ENCODE data around the gene JHY. TPM values are rescaled to one million over a fixed set of nuclear protein-coding genes. Genes with fewer than 3 reads are reported as not detected.

The JHY gene
- total RNA-seq, 1 donor from 2014 or later = 1.6 TPM

DNA sequence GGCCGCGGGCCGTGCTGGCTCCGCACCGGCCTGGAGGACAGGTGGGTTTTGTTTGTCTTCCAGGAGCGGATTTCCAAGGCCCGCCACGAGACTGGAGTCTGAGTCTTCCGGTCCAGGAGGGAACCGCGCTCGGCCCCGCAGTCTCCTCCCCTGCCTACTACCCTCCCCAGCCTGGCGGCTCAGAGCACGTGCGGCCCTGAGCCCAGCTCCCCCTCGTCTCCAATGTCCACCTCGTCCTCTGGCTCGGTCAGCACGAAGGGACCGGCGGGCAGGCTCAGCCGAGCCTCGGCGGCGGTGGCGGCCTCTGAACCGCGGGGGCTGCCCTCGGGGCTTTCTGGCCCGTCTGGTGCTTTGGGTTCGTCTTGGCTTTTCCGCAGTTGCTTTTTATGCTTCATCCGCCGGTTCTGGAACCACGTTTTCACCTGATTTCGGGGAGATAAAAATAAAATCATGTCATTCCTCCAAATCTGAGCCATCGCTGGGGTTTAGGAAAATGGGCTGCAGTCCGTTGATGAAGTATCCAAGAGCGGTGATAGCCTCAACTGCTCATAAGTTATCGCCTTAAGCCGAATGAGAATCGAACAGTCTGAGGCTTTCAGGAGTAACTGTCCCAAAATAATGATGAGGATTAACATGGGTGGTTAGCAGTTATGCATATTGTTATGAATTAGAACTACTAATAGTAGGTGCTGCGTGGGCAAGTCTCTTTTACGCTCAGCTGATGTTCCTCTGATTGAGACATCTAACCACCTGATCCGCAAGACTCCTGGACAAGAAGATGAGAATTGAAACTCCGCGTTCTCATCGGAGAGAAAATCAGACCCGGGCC lies 95.1 kb downstream of the JHY start:
- Histone ChIP-seq H3K4me3 (ENCODE audit: low read length in 3 of 3) (peak overlapping the region in 2 of 3 donors; percentile 19 to 22), H3K9ac (ENCODE audit: low read depth in 1 of 3, low read length in 3 of 3) (no peak overlapping the region), H3K4me1 (ENCODE audit: control insufficient read depth in 3 of 3, insufficient read depth in 3 of 3, low read length in 3 of 3) (peaks cover 5 to 13% (median 6%) of the 10 kb centered on the region in 3 donors), H3K36me3 (ENCODE audit: control insufficient read depth in 3 of 3, insufficient read depth in 3 of 3, low read length in 3 of 3) (no peaks in the 10 kb centered on the region), H3K27me3 (ENCODE audit: control insufficient read depth in 3 of 3, insufficient read depth in 3 of 3, low read length in 3 of 3) (peaks cover 76 to 85% (median 83%) of the 10 kb centered on the region in 3 donors), H3K9me3 (ENCODE audit: control insufficient read depth in 3 of 3, low read length in 3 of 3) (no peaks in the 10 kb centered on the region), H3K27ac (ENCODE audit: low read depth, low read length) (no peak overlapping the region)

DNA sequence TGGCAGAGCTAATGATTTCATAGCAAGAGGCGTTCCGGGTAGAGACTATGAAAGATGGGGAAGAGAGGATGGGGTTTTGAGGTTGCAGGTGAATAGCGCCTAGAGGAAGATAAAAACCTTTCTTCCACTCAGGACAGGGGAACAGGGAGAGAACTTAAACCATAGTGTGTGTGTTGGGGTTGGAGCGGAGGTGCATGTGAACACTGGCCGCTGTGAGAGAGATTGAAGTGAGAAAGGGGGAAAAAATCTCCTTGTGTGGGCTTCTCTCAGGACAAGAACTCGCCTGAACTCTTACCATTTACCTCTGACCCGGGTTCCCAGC lies 95.7 kb downstream of the JHY start:
- H3K9me3 ChIP-seq (ENCODE audit: control insufficient read depth in 3 of 3, low read length in 3 of 3) = no peaks in the 10 kb centered on the region
- H3K4me1 ChIP-seq (ENCODE audit: control insufficient read depth in 3 of 3, insufficient read depth in 3 of 3, low read length in 3 of 3) = peaks cover 5 to 13% (median 6%) of the 10 kb centered on the region in 3 donors
- H3K36me3 ChIP-seq (ENCODE audit: control insufficient read depth in 3 of 3, insufficient read depth in 3 of 3, low read length in 3 of 3) = no peaks in the 10 kb centered on the region
- H3K27ac ChIP-seq (ENCODE audit: low read depth, low read length) = no peak overlapping the region
- H3K9ac ChIP-seq (ENCODE audit: low read depth in 1 of 3, low read length in 3 of 3) = no peak overlapping the region
- H3K27me3 ChIP-seq (ENCODE audit: control insufficient read depth in 3 of 3, insufficient read depth in 3 of 3, low read length in 3 of 3) = peaks cover 78 to 90% (median 85%) of the 10 kb centered on the region in 3 donors
- H3K4me3 ChIP-seq (ENCODE audit: low read length in 3 of 3) = no peak overlapping the region

DNA sequence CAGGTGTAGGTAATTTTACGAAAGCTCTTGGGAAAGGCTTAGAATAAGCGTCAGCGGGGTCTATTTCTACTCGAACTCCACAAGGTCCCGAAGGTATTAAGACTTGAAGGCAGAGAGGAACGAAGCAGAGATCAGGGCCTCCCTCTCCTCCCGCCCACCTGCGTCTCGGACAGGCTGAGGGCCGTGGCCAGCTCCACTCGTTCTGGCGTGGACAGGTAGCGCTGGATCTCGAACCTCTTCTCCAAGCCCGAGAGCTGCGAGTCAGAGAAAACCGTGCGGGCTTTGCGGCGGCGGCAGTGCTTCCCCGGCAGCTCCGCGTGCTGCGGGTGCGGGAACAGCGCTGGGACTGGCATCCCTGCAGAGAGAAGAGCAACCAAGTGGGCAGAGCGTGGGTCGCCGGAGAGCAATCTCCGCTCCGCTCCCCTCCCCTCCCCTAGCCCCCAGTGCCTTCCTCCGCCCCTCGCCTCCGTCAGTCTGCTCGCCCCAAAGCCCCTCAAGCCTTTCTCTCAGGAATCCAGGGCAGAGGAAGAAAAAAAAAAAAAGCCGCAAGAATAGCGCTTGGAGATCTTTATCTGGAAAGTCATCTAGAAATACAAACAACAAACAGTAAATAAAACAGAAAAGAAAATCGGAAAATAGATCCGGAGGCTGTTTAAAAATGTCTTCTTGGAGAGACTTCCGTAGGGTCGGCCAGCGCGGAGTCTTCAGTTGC lies 96.7 kb downstream of the JHY start:
- no peak overlapping the region for H3K27ac ChIP-seq (ENCODE audit: low read depth, low read length)
- H3K4me3 ChIP-seq (ENCODE audit: low read length in 3 of 3) = no peak overlapping the region
- H3K4me1 ChIP-seq (ENCODE audit: control insufficient read depth in 3 of 3, insufficient read depth in 3 of 3, low read length in 3 of 3) = peaks cover 11 to 13% (median 12%) of the 10 kb centered on the region in 3 donors
- H3K9ac ChIP-seq (ENCODE audit: low read depth in 1 of 3, low read length in 3 of 3) = no peak overlapping the region
- no peaks in the 10 kb centered on the region for H3K9me3 ChIP-seq (ENCODE audit: control insufficient read depth in 3 of 3, low read length in 3 of 3)
- H3K27me3 ChIP-seq (ENCODE audit: control insufficient read depth in 3 of 3, insufficient read depth in 3 of 3, low read length in 3 of 3) = peaks cover 85 to 92% (median 86%) of the 10 kb centered on the region in 3 donors
- H3K36me3 ChIP-seq (ENCODE audit: control insufficient read depth in 3 of 3, insufficient read depth in 3 of 3, low read length in 3 of 3) = no peaks in the 10 kb centered on the region

DNA sequence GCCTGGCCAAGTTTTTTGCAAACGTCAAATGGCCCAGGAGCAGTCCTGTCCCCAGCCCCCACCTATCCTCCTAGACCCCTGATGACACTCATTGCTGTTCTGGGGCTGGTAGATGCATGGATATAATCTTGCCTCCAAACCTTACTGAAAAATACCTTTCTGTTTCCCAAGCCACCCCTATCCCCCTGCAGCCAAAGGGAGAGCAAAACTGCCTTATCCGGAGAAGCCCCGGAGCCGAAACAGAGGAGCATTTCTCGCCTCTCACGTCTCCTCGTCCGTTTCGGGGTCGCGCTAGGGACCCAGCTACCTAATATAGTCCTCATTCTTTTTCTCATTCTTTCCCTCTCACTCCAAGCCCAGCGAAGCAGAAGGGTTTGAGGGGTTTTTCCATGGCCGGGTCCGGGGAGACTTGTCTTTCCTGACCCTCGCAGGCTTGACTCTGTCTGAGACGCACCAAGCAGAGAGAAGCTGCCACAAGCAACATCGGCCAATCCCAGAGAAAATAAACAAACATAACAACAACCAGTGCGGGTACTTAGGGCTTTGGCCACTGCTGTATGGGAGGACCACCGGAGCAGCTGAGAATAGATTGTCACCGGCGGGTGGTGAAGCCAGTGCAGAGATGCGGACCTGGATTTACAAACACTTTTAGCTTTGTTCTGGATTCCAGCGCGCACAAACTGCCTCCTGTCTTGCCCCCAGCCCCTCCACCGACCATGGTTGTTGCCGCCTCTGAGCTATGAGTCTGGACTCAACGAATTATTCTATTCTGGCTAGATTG lies 97.4 kb downstream of the JHY start:
- Histone ChIP-seq H3K36me3 (ENCODE audit: control insufficient read depth in 3 of 3, insufficient read depth in 3 of 3, low read length in 3 of 3) (no peaks in the 10 kb centered on the region), H3K9me3 (ENCODE audit: control insufficient read depth in 3 of 3, low read length in 3 of 3) (no peaks in the 10 kb centered on the region), H3K4me1 (ENCODE audit: control insufficient read depth in 3 of 3, insufficient read depth in 3 of 3, low read length in 3 of 3) (peaks cover 11 to 16% (median 12%) of the 10 kb centered on the region in 3 donors), H3K27ac (ENCODE audit: low read depth, low read length) (no peak overlapping the region), H3K27me3 (ENCODE audit: control insufficient read depth in 3 of 3, insufficient read depth in 3 of 3, low read length in 3 of 3) (peaks cover 85 to 93% (median 88%) of the 10 kb centered on the region in 3 donors), H3K9ac (ENCODE audit: low read depth in 1 of 3, low read length in 3 of 3) (no peak overlapping the region), H3K4me3 (ENCODE audit: low read length in 3 of 3) (no peak overlapping the region)

DNA sequence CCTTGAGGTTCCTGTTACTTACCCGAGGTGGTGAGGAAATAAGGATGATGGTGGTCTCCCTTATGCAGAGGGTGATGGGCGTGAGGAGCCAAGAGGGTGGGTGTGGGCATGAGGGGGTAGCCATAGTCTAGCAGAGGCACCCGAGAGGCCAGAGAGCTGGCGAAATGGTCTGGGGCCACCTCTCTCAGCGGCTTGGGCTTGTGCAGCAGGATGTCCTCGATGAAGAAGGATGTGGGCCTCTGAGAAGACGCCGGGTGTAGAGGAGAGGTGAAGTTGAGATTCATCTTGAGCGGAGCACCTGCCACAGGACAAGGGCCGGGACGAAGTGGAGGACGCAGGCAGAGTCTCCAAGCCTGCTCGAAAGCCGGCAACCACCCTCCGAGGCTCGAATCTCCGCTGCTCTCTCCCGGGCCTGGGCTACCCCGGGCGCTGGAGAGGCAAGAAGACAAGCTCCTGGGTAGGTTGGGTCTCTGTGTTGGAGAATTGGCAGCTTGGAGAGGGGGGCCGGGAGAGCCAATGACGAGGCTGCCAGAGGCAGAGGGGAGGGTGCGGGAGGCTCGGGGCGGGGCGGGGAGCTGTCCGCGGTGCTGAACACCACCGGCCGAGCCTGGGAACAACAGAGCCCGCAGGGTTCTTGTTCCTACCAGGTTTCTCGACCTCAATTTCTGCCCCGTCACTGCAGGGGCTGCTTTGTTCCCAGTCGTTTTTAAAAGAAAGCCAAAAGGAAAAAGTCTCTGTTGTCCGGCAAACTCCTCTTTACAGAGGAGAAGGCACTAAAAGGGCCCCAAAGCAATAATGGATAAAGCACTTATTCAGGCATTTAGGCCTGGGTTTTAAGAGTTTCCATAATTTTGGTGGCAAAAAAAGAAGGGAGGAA lies 99.1 kb downstream of the JHY start, which contains the start of gene BSX:
TSS of gene BSX (minus strand) at position 447 of the 877 bp plus-strand sequence. CDS start at position 284, 163 bp downstream.
- Histone ChIP-seq H3K27me3 (ENCODE audit: control insufficient read depth in 3 of 3, insufficient read depth in 3 of 3, low read length in 3 of 3) (peaks cover 85 to 89% (median 85%) of the 10 kb centered on the region in 3 donors), H3K9me3 (ENCODE audit: control insufficient read depth in 3 of 3, low read length in 3 of 3) (no peaks in the 10 kb centered on the region), H3K4me3 (ENCODE audit: low read length in 3 of 3) (no peak within 1 kb of the TSS), H3K4me1 (ENCODE audit: control insufficient read depth in 3 of 3, insufficient read depth in 3 of 3, low read length in 3 of 3) (peaks cover 11 to 15% (median 12%) of the 10 kb centered on the region in 3 donors), H3K27ac (ENCODE audit: low read depth, low read length) (no peak within 1 kb of the TSS), H3K36me3 (ENCODE audit: control insufficient read depth in 3 of 3, insufficient read depth in 3 of 3, low read length in 3 of 3) (no peaks in the 10 kb centered on the region), H3K9ac (ENCODE audit: low read depth in 1 of 3, low read length in 3 of 3) (no peak within 1 kb of the TSS)

DNA sequence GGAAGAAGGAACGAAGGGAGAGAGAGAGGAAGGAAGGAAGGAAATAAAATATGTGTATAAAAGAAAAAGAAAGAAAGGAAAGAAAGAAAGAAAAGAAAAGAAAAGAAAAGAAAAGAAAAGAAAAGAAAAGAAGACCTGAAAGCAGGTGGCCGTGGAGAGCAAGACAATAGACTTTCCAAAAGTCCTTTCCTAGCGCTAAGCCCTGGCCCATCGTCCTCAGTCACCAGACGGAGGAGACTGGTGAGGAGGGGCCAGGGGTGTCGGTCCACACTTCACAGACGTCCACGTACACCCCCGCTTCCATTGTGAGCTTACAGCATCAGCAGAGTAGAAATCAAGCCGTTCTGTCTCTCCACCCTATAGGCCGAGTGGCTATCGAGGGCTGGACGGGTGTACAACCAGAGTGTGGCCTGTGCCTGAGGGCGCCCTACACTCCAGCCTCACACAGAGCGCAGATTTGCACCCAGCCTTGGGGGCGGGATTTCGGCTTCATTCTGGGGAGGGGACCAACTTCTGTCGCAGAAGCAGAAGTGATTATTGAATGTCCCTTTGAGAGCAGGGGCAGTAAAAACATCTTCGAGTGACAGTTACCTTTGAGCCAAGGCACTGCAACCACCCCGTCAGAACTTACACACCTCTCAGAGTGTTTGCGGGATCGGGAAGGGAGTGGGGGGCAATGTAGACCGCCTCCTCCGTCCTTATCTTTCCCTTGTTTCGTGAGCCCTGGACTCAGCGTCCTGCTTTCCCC lies 101.1 kb downstream of the JHY start:
- Histone ChIP-seq H3K27me3 (ENCODE audit: control insufficient read depth in 3 of 3, insufficient read depth in 3 of 3, low read length in 3 of 3) (peaks cover 67 to 74% (median 74%) of the 10 kb centered on the region in 3 donors), H3K9me3 (ENCODE audit: control insufficient read depth in 3 of 3, low read length in 3 of 3) (no peaks in the 10 kb centered on the region), H3K9ac (ENCODE audit: low read depth in 1 of 3, low read length in 3 of 3) (no peak overlapping the region), H3K36me3 (ENCODE audit: control insufficient read depth in 3 of 3, insufficient read depth in 3 of 3, low read length in 3 of 3) (no peaks in the 10 kb centered on the region), H3K27ac (ENCODE audit: low read depth, low read length) (no peak overlapping the region), H3K4me3 (ENCODE audit: low read length in 3 of 3) (peak overlapping the region; percentile 57 to 65 (median 61)), H3K4me1 (ENCODE audit: control insufficient read depth in 3 of 3, insufficient read depth in 3 of 3, low read length in 3 of 3) (peaks cover 3 to 7% (median 5%) of the 10 kb centered on the region in 3 donors)

DNA sequence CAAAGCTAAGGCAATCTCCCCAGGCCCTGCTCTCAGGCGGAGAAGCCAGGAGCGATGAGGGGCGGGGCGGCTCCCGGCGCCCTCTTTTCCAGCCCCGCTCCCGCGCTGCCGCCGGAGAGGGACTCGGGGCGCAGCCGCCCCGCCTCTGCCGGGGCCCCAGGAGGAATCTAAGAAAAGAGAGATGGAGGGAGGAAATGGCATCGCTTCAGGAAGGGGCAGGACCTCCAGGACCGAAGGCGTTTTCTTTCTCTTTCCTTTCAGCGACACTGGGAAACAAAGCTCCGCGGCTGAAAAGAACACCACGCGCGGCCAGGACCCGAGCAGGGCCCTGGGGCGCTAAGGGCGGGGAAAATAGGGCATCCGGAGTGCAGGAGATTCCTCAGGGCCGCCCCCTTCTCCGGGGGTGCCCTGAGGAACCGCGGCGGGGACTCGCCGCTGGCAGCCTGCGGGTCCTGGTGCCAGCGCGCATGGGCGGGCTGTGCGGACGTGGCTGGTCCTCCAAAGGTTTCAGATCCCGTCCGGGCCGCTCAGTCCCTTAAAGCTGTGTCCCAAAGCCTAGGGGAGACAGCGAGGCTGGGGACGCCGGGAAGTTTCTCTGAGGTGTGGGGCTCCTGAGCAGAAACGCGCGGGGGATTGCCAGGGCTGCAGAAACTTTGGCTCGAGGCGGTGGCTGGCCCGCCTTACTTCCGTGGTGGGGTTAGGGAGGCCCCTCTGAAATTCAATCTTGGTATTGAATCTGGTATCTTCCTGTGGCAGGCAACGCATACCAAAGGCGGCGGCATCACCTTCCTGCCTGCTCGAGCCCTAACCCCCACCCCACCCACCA lies 101.8 kb downstream of the JHY start:
- H3K9me3 ChIP-seq (ENCODE audit: control insufficient read depth in 3 of 3, low read length in 3 of 3) = no peaks in the 10 kb centered on the region
- peaks cover 3 to 7% (median 5%) of the 10 kb centered on the region in 3 donors for H3K4me1 ChIP-seq (ENCODE audit: control insufficient read depth in 3 of 3, insufficient read depth in 3 of 3, low read length in 3 of 3)
- H3K27me3 ChIP-seq (ENCODE audit: control insufficient read depth in 3 of 3, insufficient read depth in 3 of 3, low read length in 3 of 3) = peaks cover 59 to 68% (median 68%) of the 10 kb centered on the region in 3 donors
- H3K4me3 ChIP-seq (ENCODE audit: low read length in 3 of 3) = peak overlapping the region; percentile 57 to 65 (median 61)
- no peak overlapping the region for H3K27ac ChIP-seq (ENCODE audit: low read depth, low read length)
- H3K36me3 ChIP-seq (ENCODE audit: control insufficient read depth in 3 of 3, insufficient read depth in 3 of 3, low read length in 3 of 3) = no peaks in the 10 kb centered on the region
- H3K9ac ChIP-seq (ENCODE audit: low read depth in 1 of 3, low read length in 3 of 3) = no peak overlapping the region

DNA sequence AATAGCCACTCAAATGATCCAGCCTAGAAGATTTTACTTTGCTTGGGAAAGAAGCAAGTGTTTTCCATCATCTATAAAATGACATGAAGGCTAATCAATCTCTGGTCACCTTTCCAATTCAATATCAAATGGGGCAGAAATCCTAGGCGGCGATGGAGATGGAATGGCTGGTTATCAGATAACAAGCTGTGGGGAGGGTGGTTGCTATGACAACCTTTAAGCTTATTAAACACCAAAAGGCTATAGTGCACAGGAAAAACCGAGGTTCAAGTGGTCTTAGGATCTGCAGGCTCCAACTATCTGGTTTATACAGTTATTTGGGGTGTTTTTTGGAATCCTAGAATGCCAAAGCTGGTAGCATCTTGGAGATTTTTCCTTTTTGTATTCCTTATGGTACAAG lies 113.0 kb downstream of the JHY start:
- H3K4me3 ChIP-seq (ENCODE audit: low read length in 3 of 3) = no peak overlapping the region
- H3K4me1 ChIP-seq (ENCODE audit: control insufficient read depth in 3 of 3, insufficient read depth in 3 of 3, low read length in 3 of 3) = no peaks in the 10 kb centered on the region
- peaks cover 2 to 11% (median 8%) of the 10 kb centered on the region in 3 donors for H3K27me3 ChIP-seq (ENCODE audit: control insufficient read depth in 3 of 3, insufficient read depth in 3 of 3, low read length in 3 of 3)
- H3K27ac ChIP-seq (ENCODE audit: low read depth, low read length) = no peak overlapping the region
- H3K9ac ChIP-seq (ENCODE audit: low read depth in 1 of 3, low read length in 3 of 3) = no peak overlapping the region
- no peaks in the 10 kb centered on the region for H3K9me3 ChIP-seq (ENCODE audit: control insufficient read depth in 3 of 3, low read length in 3 of 3)
- H3K36me3 ChIP-seq (ENCODE audit: control insufficient read depth in 3 of 3, insufficient read depth in 3 of 3, low read length in 3 of 3) = no peaks in the 10 kb centered on the region

Measured in skeletal muscle tissue (tissue), 4 donors.